HCT116 (cell line): ENCODE data around the gene GPR3. TPM values are rescaled to one million over a fixed set of nuclear protein-coding genes. Genes with fewer than 3 reads are reported as not detected.

Experiments
- ATAC-seq: fragments of 200-7000 bp; cut with Tn5 transposase; 2 replicates; pipeline ENCODE4 v1.9.1; 2020; ENCODE audit warnings: mild to moderate bottlenecking, moderate library complexity
- BruUV-seq: library from RNA; stranded (reverse); fragments of 400-500 nt; replicated peaks from 2 replicates; lab custom pipeline; 2021; lab: Mats Ljungman, UMichigan
- CTCF ChIA-PET: fragments of 300-600 bp; sonication (Branson Sonifier 250); formaldehyde crosslinking; loops from one replicate; lab custom pipeline; 2021; ENCODE audit warnings: antibody characterized with exemption; lab: Charles Lee
- POLR2A ChIA-PET: fragments of 300-600, 350-600 bp; sonication (Branson Sonifier 250); formaldehyde crosslinking; loops from one replicate; lab custom pipeline; 2021; ENCODE audit warnings: antibody characterized with exemption; lab: Charles Lee
- RAD21 ChIA-PET, 2 experiments: fragments of 300-600 bp; sonication (Branson Sonifier 250); formaldehyde crosslinking; loops; one replicate each; lab custom pipeline; 2023; ENCODE audit warnings: low total read pairs in 2 of 2; ENCODE audit not compliant: uncharacterized antibody in 2 of 2, unreplicated experiment in 2 of 2, low non-redundant PET in 1 of 2; lab: Charles Lee
- DNase-seq: peaks from one replicate; pipeline ENCODE4 v3.0.0-alpha.2; 2010; ENCODE audit warnings: low read depth, low spot score
- H2AFZ ChIP-seq: fragments of 200-600 bp; shearing (Covaris generic), sonication (generic); 2 replicates; pipeline ENCODE4 v1.6.1; 2017; ENCODE audit warnings: low read depth, mixed run types, mixed read lengths, antibody characterized with exemption, low read length; ENCODE audit not compliant: poor library complexity, severe bottlenecking
- H3K27ac ChIP-seq: 2 replicates; pipeline ENCODE4 v1.5.1; 2012; ENCODE audit warnings: low read depth, low read length
- H3K27me3 ChIP-seq: fragments of 200-600 bp; sonication (generic); 2 replicates; pipeline ENCODE4 v1.6.1; 2016; ENCODE audit warnings: mixed run types, low read length, mixed read lengths; ENCODE audit not compliant: insufficient read depth
- H3K36me3 ChIP-seq, 2 experiments: fragments of 200-500 bp in 1 of 2; fragments of 200-600 bp in 1 of 2; sonication (Bioruptor generic) in 1 of 2; sonication (generic) in 1 of 2; 2 replicates each; pipeline versions ENCODE4 v1.5.1 to v1.6.1; 2014 to 2016; ENCODE audit warnings: low read length in 2 of 2, inconsistent platforms in 1 of 2, mixed read lengths in 1 of 2, mixed run types in 1 of 2; ENCODE audit not compliant: insufficient read depth in 2 of 2, control insufficient read depth in 1 of 2
- H3K4me1 ChIP-seq, 2 experiments: fragments of 200-600 bp in 1 of 2; sonication (generic) in 1 of 2; 2 replicates each; pipeline versions ENCODE4 v1.5.1 to v1.6.1; 2012 to 2017; ENCODE audit warnings: low read length in 2 of 2, inconsistent platforms in 1 of 2, mild to moderate bottlenecking in 1 of 2, mixed read lengths in 1 of 2, mixed run types in 1 of 2, moderate library complexity in 1 of 2; ENCODE audit not compliant: insufficient read depth in 2 of 2, control insufficient read depth in 1 of 2
- H3K4me2 ChIP-seq: fragments of 200-600 bp; sonication (generic); 2 replicates; pipeline ENCODE4 v1.6.1; 2017; ENCODE audit warnings: mixed run types, low read length, mixed read lengths
- H3K4me3 ChIP-seq, 2 experiments: fragments of 200-600 bp in 1 of 2; sonication (generic) in 1 of 2; replicated peaks in 1 of 2; 2 replicates each; pipeline ENCODE4 v1.5.1; 2011 to 2016; ENCODE audit warnings: low read length in 2 of 2, control low read depth in 1 of 2, low read depth in 1 of 2, mild to moderate bottlenecking in 1 of 2, mixed read lengths in 1 of 2, mixed run types in 1 of 2
- H3K79me2 ChIP-seq: fragments of 200-600 bp; sonication (generic); 2 replicates; pipeline ENCODE4 v1.6.1; 2017; ENCODE audit warnings: mild to moderate bottlenecking, mixed run types, low read length, moderate library complexity, mixed read lengths; ENCODE audit not compliant: insufficient read depth
- H3K9ac ChIP-seq: fragments of 200-600 bp; sonication (generic); 2 replicates; pipeline ENCODE4 v1.6.1; 2016; ENCODE audit warnings: low read length, mixed read lengths
- H3K9me2 ChIP-seq: fragments of 200-600 bp; sonication (generic), shearing (Covaris generic); 2 replicates; pipeline ENCODE4 v1.6.1; 2017; ENCODE audit warnings: mixed run types, mild to moderate bottlenecking, moderate library complexity; ENCODE audit not compliant: insufficient read depth
- H3K9me3 ChIP-seq, 2 experiments: fragments of 200-500 bp in 1 of 2; fragments of 200-600 bp in 1 of 2; sonication (Bioruptor generic) in 1 of 2; sonication (generic) in 1 of 2; 2 replicates each; pipeline ENCODE4 v1.6.1; 2014 to 2017; ENCODE audit warnings: low read length in 2 of 2, mixed read lengths in 2 of 2, inconsistent platforms in 1 of 2, low read depth in 1 of 2, mild to moderate bottlenecking in 1 of 2, mixed run types in 1 of 2, moderate library complexity in 1 of 2; ENCODE audit not compliant: control insufficient read depth in 1 of 2, insufficient read depth in 1 of 2
- H4K20me1 ChIP-seq: fragments of 200-600 bp; sonication (generic), shearing (Covaris generic); 2 replicates; pipeline ENCODE4 v1.6.1; 2017; ENCODE audit warnings: mixed run types, mild to moderate bottlenecking, moderate library complexity; ENCODE audit not compliant: insufficient read depth
- ATF3 ChIP-seq: IDR thresholded peaks from 2 replicates; pipeline ENCODE4 v1.6.1; 2012
- POLR2A ChIP-seq: IDR thresholded peaks from 2 replicates; pipeline ENCODE4 v1.7.0; 2011; ENCODE audit warnings: borderline replicate concordance; ENCODE audit not compliant: insufficient read depth, insufficient read length; ENCODE audit errors: extremely low read depth
- POLR2AphosphoS5 ChIP-seq: IDR thresholded peaks from 2 replicates; pipeline ENCODE4 v1.6.1; 2011; ENCODE audit warnings: mild to moderate bottlenecking, low read depth, low read length, moderate library complexity
- REST ChIP-seq: IDR thresholded peaks from 2 replicates; pipeline ENCODE4 v1.6.1; 2012; ENCODE audit warnings: low read depth
- ZBTB33 ChIP-seq: IDR thresholded peaks from 2 replicates; pipeline ENCODE4 v1.6.1; 2011; ENCODE audit warnings: mild to moderate bottlenecking, low read length, moderate library complexity; ENCODE audit not compliant: insufficient replicate concordance; ENCODE audit errors: extremely low read depth
- ZFX ChIP-seq: fragments of 450-650 bp; IDR thresholded peaks from 2 replicates; pipeline ENCODE4 v1.6.1; 2017
- intact Hi-C: fragments of 100-400 bp; cut with micrococcal nuclease; formaldehyde crosslinking; loops from 2 replicates; pipeline ENCODE4 v1.10.0; 2022
- total RNA-seq: library from RNA; stranded (reverse); gene quantifications from one replicate; pipeline ENCODE4 v1.2.1, GENCODE V29; 2021; ENCODE audit not compliant: unreplicated experiment

The GPR3 gene
- total RNA-seq, 1 experiment from 2014 or later: 2.8 TPM

GRCh38 chr1:27360159-27361043 lies 32.0 kb upstream of the GPR3 start:
- Histone ChIP-seq H3K27ac (no peak overlapping the region), H3K4me1 (peaks cover 12 to 20% of the 10 kb centered on the region in 2 experiments; a peak in 3 of 4 replicates), H3K79me2 (peaks cover 3% of the 10 kb centered on the region; the same call in 1 of the 2 replicates), H4K20me1 (no peaks in the 10 kb centered on the region), H2AFZ (no peak overlapping the region), H3K9ac (no peak overlapping the region), H3K36me3 (peaks cover 0 to 8% of the 10 kb centered on the region in 2 experiments; a peak in 1 of 4 replicates), H3K27me3 (no peaks in the 10 kb centered on the region), H3K4me3 (no peak overlapping the region), H3K9me3 (no peaks in the 10 kb centered on the region), H3K4me2 (no peak overlapping the region), H3K9me2 (no peaks in the 10 kb centered on the region)
- ChIA-PET CTCF (no interaction called here), RAD21 (no interaction called here), POLR2A (no interaction called here)
- TF ChIP-seq POLR2A (no peak), POLR2AphosphoS5 (no peak), ZFX (no peak), REST (no peak), ATF3 (no peak), ZBTB33 (no peak)
- ATAC-seq: no peak
- no TSS peak for BruUV-seq
- intact Hi-C loops: no loop called here
- no peak for DNase-seq
